Astrocyte of the cerebellum (primary cell): ENCODE measurements around the gene VRK1.

Experiments
- DNase-seq: peaks from one replicate; pipeline ENCODE4 v3.0.0-alpha.2; 2011; ENCODE audit warnings: low read depth
- H3K4me3 ChIP-seq: 2 replicates; pipeline ENCODE4 v1.5.1; 2011; ENCODE audit warnings: mild to moderate bottlenecking, low read depth, low read length, moderate library complexity
- in situ Hi-C: cut with HindIII; loops from 2 replicates; pipeline ENCODE4 v1.10.0; 2017; ENCODE audit warnings: low sequenced_read_pairs
- TF ChIP-seq, protein P1 (sequence below): IDR thresholded peaks from 2 replicates; pipeline ENCODE4 v1.5.1; 2012; ENCODE audit warnings: low read length, low read depth, moderate library complexity, mild to moderate bottlenecking; ENCODE audit errors: missing control alignments

The VRK1 gene

DNA sequence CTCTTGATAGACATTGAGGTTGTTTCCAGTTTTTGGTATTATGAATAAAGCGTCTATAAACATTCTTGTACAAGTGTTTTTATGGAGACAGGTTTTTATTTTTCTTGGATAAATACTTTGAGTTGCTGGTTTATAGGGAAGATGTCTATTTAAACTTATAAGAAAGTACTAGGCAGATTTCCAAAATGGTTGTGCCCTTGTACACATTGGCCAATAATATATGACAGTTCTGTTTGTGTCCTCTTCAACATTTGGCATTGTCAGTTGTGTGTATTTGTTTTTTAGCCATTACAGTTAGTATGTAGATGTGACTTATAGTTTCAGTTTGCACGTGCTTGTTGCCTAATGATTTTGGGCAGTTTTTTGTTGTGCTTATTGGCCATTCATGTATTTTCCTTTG is 42.1 kb downstream of the VRK1 start:
- no peak overlapping the region for H3K4me3 ChIP-seq
- DNase-seq = no peak
- in situ Hi-C loops = no loop called here
- TF ChIP-seq, protein P1, sequence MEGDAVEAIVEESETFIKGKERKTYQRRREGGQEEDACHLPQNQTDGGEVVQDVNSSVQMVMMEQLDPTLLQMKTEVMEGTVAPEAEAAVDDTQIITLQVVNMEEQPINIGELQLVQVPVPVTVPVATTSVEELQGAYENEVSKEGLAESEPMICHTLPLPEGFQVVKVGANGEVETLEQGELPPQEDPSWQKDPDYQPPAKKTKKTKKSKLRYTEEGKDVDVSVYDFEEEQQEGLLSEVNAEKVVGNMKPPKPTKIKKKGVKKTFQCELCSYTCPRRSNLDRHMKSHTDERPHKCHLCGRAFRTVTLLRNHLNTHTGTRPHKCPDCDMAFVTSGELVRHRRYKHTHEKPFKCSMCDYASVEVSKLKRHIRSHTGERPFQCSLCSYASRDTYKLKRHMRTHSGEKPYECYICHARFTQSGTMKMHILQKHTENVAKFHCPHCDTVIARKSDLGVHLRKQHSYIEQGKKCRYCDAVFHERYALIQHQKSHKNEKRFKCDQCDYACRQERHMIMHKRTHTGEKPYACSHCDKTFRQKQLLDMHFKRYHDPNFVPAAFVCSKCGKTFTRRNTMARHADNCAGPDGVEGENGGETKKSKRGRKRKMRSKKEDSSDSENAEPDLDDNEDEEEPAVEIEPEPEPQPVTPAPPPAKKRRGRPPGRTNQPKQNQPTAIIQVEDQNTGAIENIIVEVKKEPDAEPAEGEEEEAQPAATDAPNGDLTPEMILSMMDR = no peak

DNA sequence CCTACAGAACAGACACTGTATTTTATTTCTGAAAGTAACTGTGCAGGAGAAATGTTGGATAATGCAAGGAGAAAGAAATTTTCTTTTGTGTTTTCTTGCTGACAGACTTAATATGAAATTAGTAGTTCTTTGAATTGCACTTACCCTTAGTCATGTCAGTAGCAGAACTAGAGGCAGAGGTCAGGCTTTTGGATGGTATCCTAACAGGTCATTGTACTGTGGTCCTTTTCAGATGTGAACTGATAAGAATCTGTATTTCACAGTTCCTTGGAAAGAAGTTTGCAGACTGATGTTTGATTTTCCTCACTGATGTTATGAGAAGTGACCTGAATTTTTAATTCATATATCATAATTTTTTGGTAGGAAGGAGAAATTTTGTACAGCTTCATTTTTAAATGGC is 46.0 kb downstream of the VRK1 start:
- TF ChIP-seq, protein P1 = no peak
- H3K4me3 ChIP-seq = no peak overlapping the region
- DNase-seq = no peak
- in situ Hi-C loops = no loop called here

DNA sequence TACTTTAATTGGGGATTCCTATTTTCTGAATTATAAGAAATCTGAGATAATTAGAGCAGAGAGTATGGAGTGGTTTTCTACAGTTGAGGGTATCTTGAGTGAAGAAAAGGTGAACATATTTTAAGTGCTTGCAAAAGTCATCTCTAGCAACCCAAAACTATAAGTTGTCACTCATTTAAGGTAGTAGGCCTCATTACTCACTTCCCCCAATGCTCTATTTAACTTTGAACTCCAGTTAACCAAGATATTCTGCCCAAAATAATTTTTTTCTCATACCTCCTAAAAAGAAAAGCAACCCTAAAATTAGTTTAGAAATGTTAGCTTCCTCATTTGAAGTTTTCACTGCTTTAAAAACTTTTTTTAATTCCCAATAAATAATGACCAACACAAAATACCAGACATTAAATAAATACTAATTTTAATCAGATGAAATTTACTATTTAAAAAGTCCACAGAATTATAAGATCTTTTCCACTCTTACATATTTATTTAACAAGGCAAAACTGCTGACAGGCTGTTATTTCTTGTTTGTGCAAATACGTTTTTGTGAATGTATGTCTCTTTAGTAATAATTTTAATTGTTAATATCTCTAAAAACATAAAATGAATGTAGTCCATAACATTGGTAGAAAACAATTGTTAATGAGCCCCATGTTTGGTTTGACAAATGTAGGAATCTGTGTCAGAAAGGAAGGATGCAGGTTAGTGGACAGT is 47.8 kb downstream of the VRK1 start:
- in situ Hi-C loops = no loop called here
- no peak for DNase-seq
- TF ChIP-seq, protein P1 = no peak
- no peak overlapping the region for H3K4me3 ChIP-seq

DNA sequence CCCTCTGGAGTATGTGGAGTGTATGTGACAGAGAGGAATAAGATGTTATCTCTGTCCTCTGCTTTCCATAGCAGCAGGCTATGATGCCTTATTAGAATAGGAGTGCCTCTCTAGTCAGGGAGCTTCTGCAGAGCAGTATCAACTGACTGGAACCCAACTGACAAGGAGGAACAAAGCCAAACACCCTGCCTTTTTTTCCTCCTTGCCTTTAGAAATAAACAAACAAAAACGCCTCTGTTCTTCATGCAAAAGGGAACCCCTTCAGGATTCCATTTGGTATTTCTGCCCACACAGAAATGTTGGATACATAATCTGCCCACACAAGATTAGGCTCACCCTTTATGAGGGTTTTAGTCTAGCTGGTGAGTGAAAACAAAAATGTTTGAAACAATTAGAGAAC is 50.3 kb downstream of the VRK1 start:
- no peak overlapping the region for H3K4me3 ChIP-seq
- TF ChIP-seq, protein P1 = no peak
- no peak for DNase-seq
- in situ Hi-C loops = no loop called here

- TF ChIP-seq, protein P1 = no peak
- no peak for DNase-seq
- no peak overlapping the region for H3K4me3 ChIP-seq
- in situ Hi-C loops = no loop called here
Observed at GRCh38 chr14:96848011-96848410, 50.8 kb downstream of the VRK1 start.

GRCh38 chr14:96849733-96850132 is 52.6 kb downstream of the VRK1 start:
- in situ Hi-C loops = no loop called here
- TF ChIP-seq, protein P1 = no peak
- DNase-seq = no peak
- H3K4me3 ChIP-seq = no peak overlapping the region
